Activated T-cell treated with anti-CD3 and anti-CD28 coated beads for 4 hours (primary cell): ENCODE results near the gene IFNA8.
"Not testable (repeated sequence)": the region's sequence is repeated elsewhere in the genome, so short reads cannot be mapped to it uniquely, and the experiment has no call there.

Source experiments
- DNase-seq: peaks from one replicate; pipeline ENCODE4 v3.0.0-alpha.2; 2020

Gene IFNA8

GRCh38 chr9:21408817-21409216 is at the start of gene IFNA8:
Gene IFNA8, plus strand, starts transcription at chr9:21409117. Its CDS starts 60 bp downstream, at chr9:21409177.
- no peak for DNase-seq

DNA sequence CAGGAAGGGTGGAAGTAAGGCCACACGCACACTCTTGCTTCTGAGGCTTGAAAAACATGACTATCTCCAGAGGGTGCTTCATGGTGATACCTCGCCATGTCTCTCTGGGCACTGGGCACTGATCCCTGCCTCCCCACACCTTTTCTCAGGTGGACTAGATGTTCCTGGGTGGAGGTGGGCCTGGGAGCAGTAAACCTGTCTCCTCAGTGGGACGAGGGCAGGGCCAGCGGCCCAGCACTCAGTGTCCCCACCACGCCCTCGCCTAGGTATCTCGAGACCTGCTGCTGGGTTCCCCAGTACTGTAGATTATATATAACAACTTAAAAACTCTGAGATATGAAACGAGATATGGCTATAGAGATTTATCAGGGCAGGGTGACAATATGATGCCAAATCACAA is 46.6 kb upstream of the IFNA8 start:
- DNase-seq: no peak

DNA sequence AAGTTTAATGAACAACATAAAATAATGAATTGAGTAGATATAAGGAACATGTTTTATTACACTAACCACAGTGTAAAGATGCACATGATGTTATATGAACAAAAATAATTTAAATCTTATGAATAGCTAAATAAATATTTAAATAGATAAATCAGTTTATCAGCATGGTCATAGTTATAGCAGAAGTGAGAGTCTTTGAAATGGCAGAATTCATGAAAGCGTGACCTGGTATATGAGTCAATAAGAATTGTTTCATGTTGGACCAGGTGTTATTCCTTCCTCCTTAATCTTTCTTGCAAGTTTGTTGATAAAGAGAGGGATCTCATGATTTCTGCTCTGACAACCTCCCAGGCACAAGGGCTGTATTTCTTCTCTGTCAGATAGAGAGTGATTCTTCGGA is 41.7 kb upstream of the IFNA8 start:
- DNase-seq: not testable (repeated sequence)

DNA sequence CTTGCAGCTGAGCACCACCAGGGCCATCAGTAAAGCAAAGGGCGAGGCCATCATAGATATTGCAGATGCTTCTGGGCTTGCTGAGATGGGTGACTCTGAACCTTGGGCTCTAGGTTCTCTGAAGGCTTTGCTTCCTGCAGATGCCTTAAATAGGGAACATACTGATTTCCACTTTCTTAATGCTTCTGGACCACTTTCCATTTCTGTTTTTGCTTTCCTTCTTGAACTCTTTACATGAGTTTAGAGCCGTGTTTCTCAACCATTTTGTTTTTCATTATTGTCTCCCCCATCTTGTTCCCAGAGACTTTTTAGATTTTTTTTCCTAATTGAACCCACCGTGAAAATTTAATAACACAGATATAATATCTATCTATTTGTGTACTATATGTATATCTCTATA is 41.0 kb upstream of the IFNA8 start, which contains the start of gene IFNA13:
IFNA13 (minus strand) TSS at position 101 of the 400 bp plus-strand sequence; CDS start at position 54, 47 bp downstream.
- no peak for DNase-seq

GRCh38 chr9:21371467-21371866 is 37.5 kb upstream of the IFNA8 start:
- DNase-seq: not testable (repeated sequence)

GRCh38 chr9:21381448-21382339 is 27.2 kb upstream of the IFNA8 start:
- DNase-seq: no peak

DNA sequence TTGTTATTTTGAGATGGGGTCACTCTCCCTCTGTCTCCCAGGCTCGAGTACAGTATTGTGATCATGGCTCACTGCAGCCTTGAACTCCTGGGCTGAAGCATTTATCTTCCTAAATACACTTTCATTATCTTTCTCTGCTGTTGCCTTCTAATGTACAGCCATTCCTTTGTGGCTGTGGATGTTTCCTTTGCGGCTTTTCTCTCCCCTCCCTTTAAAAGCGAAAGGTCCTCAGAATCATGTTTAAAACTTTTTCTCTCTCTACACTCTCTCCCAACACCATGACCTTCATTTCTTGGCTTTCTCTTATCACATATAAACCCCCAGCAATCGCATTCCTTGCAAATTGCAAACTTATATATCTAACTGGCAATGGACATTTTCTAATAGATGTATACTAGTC is 25.3 kb upstream of the IFNA8 start:
- no peak for DNase-seq

- DNase-seq: no peak
Measured at GRCh38 chr9:21385131-21385670, 23.7 kb upstream of the IFNA8 start, which contains the start of gene IFNA2. Gene IFNA2, minus strand, starts transcription at chr9:21385398. Its CDS starts 69 bp downstream, at chr9:21385329.

DNA sequence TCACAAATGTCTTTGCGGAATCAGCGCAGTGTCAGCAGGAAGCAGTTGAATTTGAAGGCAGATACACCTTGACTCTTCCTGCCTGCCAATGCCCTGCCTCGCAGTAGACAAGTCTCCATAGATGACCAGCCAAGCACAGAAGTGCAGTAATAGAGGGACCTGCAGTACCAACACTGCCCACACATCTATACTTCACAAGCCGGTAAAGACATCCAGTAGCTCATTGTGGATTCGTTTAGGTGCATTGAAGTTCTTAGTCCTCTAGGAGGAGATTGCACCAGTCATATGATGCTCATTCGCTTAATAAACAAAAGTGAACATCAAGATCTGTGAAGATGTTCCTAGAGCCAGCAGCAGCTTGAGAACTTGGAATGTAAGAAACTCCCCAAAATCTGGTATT is 16.6 kb upstream of the IFNA8 start:
- DNase-seq: no peak

DNA sequence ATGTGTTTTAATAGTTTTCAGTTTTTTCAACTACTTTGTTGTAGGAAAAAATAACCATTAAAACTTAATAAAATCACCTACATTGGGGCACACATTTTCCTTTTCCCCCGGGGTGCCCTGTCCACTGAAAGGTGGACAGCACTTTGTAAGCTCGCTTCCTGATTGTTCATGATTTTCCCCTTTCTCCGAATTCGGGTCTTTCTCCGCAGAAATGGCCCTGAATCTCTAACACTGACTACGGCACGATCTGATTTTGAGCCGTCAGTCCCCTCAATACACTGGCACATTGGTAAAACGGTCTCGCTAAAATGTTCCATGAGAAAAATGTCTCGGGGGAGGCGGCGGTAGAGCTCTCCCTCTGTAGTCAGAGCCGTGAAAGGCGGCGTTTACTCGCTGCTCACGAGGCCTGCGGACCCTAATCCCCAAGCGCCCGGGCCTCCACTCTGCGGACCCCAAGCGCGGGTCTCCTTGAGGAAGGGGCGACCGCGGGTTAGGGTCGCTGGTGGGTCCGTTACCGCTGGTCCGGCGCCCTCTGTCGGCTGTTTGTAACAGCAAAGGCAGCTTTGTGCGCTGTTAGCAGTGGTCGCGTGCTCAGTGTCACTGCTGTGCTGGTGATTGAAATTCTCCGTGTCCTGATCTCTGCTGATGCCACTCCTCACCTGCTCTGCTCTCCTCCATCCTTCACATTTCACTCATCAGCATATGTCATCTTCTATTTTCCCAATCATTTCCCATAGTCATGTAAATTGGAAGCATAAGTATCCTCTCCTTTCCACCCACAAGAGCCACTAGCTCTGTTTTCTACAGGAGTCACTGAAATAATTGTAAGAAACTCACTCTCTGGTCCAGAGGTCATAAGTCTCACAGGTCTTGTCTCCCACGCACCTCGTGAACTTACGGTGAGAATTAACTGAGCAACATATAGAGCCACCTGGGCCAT is 12.9 kb upstream of the IFNA8 start:
- DNase-seq: peak; percentile 54

DNA sequence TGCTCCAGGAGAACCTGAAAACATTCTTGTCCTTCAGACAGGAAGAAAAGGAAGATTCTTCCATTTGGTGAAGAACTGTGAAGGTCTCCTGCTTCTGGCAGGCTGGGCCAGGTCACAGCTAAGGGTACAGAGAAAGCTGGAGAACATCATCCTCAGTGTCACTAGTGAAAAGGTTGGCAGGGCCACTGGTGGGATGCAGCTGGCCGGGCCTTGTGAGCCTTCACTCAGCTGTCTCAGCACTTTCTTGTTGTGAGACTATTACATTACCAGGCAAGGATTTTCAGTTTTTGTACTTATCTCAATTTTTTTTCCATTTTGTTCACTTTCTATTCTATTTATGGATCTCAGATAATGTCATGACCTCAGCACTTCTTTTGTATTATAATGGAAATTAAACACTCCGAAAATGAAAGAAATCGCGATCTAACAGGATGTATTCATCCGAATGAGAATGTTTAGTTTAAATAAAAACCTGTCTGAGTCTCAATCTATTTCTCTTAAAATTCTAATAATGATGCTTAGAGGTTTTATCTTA is 9.9 kb upstream of the IFNA8 start:
- DNase-seq: no peak

DNA sequence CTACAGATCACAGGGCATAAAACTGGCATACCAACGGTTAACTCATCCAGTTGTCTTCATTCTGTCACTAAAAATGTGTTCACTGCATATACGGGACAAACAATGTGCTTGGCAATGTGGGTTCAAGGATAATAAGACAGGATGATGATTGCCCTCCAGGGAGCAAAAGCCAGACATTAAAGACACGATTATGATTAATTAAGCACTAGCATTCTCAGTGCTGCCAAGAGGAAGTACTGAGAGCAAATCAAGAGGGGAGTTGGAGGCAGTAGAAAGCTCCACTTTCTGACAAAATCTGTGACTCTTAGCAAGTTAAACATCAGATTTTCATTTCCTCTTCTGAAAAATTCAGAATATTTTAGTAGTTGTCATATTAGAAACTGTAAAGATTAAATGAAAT is 9.0 kb upstream of the IFNA8 start:
- DNase-seq: no peak

DNA sequence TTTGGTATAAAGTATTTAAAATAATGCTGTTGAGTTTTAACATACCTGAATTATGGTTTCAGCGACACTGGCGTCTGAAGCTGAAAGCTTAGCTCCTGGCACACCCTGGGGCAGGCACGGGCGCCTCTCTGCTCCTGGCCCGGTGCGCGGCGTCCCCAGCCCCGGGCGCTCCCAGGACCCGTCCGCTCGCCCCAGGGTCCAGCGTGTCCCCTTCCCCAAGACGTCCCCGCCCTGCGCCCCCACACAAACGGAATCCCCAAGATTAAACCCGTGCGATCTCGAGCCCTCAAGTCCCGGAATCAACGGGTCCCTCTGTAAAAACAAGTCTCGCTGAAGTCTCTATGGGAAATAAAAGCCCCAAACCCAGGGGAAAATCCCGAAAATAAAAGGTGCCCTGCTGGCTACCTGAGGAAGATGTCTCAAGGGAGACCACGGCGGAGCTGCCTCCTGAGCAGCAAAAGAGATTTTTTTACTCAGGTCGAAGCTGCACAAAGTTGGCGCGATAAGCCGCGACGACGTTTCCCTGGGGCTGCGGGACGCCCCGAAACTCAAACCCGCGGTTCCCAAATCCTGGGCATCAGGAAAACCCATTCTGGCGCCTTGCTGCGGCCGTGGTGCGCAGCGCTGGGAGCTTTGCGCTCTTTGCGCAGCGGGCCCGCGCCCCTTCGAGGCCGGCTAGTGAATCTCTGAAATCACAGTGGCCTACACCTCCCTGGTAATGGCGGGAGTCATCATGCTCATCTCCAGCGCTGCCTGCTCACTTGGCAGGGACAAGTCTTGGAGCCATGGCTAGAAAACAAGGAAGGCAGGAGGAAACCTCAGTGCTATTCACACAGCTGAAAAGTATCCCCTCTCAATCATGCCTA is 6.3 kb upstream of the IFNA8 start:
- DNase-seq: no peak

DNA sequence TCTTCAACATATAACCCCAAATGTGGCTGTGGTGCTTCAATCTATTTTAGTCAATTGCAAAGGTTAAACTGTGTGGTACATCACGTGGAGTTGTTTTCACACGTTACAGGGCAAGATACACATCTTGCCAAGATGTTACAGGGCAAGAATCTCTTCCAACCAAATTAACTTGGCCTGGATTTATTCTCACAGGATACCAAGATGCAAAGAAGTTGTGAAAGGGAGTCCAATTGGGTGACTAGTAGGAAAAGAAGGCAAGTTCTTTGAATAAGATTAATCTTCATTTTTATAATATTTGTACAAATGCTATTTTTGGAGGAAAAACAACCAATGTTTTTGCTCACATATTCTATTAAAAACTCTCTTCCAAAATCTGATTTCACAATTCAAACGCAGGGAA is 4.8 kb upstream of the IFNA8 start:
- no peak for DNase-seq

GRCh38 chr9:21412107-21412506 is 3.2 kb downstream of the IFNA8 start:
- DNase-seq: no peak

- no peak for DNase-seq
Measured at GRCh38 chr9:21413151-21413550, 4.2 kb downstream of the IFNA8 start.

DNA sequence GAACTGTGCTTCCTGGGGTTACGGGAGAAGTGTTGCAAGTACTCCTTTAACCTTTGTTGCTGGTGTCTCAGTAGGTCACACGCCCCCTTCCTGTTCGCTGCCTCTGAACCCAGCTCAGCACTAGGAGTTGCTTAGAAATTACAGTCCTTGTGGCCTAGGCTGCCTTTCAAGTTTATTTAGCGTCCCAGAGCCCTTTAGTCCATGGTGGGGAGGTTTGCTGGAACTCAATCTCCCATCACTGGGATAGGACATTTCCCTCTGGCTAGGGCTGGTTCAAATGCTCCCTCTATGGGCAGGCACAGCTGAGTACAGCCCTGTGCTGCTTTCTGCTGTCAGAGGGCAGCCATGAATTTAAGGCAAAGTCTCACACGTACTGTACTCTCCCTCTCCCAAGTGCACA is 4.7 kb downstream of the IFNA8 start:
- DNase-seq: no peak

DNA sequence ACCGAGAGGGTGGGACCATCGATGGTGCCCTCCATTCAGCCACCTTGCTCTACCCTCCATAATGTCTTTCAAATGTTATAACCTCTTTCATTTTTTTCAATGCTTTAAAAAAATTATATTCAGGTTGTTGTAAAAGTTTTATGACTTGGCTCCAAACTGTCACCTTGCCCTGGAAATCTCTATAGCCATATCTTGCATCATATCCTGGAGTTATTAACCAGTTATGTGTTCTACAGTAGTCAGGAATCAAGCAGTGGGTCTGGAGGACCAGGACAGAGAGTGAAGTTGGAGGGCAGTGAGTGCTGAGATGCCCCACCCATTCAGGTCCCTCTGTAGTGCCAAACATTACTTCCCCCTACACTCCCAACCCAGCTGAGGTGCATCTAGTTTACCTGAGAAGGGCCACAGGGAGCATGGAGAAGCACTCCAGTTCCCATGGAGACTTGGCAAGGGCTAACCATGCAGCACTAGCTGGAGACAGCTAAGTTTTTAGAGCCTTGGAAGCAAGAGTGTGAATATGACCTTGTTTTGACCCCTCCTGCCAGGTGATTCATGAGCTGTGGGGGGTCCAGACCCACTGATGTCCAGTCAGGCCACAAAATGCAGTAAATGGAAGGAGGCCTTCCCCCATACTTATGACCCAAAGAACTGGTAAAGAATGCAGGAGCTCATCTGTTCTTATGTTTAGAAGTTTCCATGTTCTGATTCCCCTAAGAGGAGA is 5.5 kb downstream of the IFNA8 start:
- DNase-seq: no peak

GRCh38 chr9:21415493-21416267 is 6.8 kb downstream of the IFNA8 start:
- DNase-seq: no peak

GRCh38 chr9:21428235-21428634 is 19.3 kb downstream of the IFNA8 start:
- DNase-seq: no peak
